Breast epithelium (tissue), 4 donors: ENCODE results near the gene DNMT3A. TPM values are rescaled to one million over a fixed set of nuclear protein-coding genes. Genes with fewer than 3 reads are reported as not detected.

Experiments
- DNase-seq, 2 donors: peaks; one replicate each; pipeline ENCODE4 v3.0.0-alpha.2; 2019; ENCODE audit warnings: low spot score in 2 of 2
- H3K27ac ChIP-seq, 2 donors: fragments of 200-600 bp; sonication (generic) in 1 of 2; one replicate each; pipeline ENCODE4 v1.5.1; 2016 to 2019; ENCODE audit warnings: mild to moderate bottlenecking in 1 of 2
- H3K27me3 ChIP-seq, 2 donors: fragments of 200-600 bp; sonication (generic) in 1 of 2; one replicate each; pipeline versions ENCODE4 v1.5.1 to v1.6.0; 2017 to 2019; ENCODE audit warnings: control low read depth in 1 of 2, mild to moderate bottlenecking in 1 of 2
- H3K36me3 ChIP-seq: fragments of 200-600 bp; one replicate; pipeline ENCODE4 v1.5.1; 2019
- H3K4me1 ChIP-seq, 2 donors: fragments of 200-600 bp; sonication (generic); one replicate each; pipeline ENCODE4 v1.5.1; 2016 to 2019; ENCODE audit warnings: control low read depth in 1 of 2
- H3K4me3 ChIP-seq, 3 donors: fragments of 200-600 bp; sonication (generic); 1 replicate in 2 of 3; 2 replicates in 1 of 3; pipeline ENCODE4 v1.5.1; 2016 to 2019; ENCODE audit warnings: mild to moderate bottlenecking in 3 of 3, moderate library complexity in 2 of 3
- H3K9me3 ChIP-seq, 2 donors: fragments of 200-600 bp; sonication (generic) in 1 of 2; one replicate each; pipeline ENCODE4 v1.5.1; 2016 to 2019; ENCODE audit warnings: control low read depth in 1 of 2
- POLR2A ChIP-seq: fragments of 450-650 bp; IDR thresholded peaks from one replicate; pipeline ENCODE4 v1.6.1; 2016; ENCODE audit warnings: antibody characterized with exemption, mild to moderate bottlenecking, moderate library complexity
- POLR2AphosphoS5 ChIP-seq, 3 donors: sonication (generic); formaldehyde crosslinking; IDR thresholded peaks; one replicate each; pipeline ENCODE4 v1.6.1; 2017; ENCODE audit warnings: antibody characterized with exemption in 3 of 3
- intact Hi-C: fragments of 100-400 bp; cut with DNase I; formaldehyde crosslinking; loops from one replicate; pipeline ENCODE4 v1.15.1; 2023; ENCODE audit warnings: low total_unique reads
- total RNA-seq, 3 donors: library from RNA; depleted of rRNA; stranded (reverse); fragments of >200 nt; gene quantifications; one replicate each; pipeline ENCODE4 v1.1.0, GENCODE V29; 2016
- TF ChIP-seq, protein P1 (sequence below), 3 donors: fragments of 450-650 bp; IDR thresholded peaks; one replicate each; pipeline ENCODE4 v1.5.1; 2016 to 2017; ENCODE audit warnings: antibody characterized with exemption in 3 of 3, mild to moderate bottlenecking in 3 of 3, moderate library complexity in 3 of 3

DNMT3A gene
- total RNA-seq, 3 donors from 2014 or later: 8.2 to 21.7 (median 20.0) TPM

DNA sequence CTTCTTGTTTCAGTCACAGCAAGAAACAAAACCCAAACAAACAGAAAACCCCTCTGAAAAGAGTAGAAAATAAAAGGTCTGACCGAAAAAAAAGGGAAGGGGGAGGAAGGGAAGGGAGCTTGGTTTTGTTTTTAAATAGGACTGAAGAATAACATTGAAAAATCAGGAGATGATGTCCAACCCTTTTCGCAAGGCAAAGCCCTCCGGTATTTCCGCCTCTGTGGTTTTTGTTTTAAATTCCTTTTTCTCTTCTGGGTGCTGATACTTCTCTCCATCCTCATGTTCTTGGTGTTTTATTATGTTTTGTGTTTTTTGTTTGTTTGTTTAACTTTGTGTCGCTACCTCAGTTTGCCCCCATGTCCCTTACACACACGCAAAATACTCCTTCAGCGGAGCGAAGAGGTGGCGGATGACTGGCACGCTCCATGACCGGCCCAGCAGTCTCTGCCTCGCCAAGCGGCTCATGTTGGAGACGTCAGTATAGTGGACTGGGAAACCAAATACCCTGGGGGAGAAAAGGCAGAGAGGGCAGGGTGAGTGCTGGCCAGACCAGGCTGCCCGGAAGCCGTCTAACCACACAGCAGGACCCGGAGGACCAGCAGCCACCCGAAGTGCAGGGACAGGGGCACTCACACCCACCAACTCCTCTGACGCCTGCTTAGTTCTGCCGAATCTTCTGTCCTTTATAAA is 107.7 kb downstream of the DNMT3A start:
- DNase-seq: no peak
- intact Hi-C loops: no loop called here
- H3K27ac ChIP-seq: no peak overlapping the region
- H3K27me3 ChIP-seq: no peaks in the 10 kb centered on the region
- H3K4me3 ChIP-seq: no peak overlapping the region
- H3K4me1 ChIP-seq: no peaks in the 10 kb centered on the region
- TF ChIP-seq POLR2AphosphoS5 (IDR thresholded peaks at IDR 0.05) (no peak), POLR2A (no peak)
- TF ChIP-seq, protein P1, sequence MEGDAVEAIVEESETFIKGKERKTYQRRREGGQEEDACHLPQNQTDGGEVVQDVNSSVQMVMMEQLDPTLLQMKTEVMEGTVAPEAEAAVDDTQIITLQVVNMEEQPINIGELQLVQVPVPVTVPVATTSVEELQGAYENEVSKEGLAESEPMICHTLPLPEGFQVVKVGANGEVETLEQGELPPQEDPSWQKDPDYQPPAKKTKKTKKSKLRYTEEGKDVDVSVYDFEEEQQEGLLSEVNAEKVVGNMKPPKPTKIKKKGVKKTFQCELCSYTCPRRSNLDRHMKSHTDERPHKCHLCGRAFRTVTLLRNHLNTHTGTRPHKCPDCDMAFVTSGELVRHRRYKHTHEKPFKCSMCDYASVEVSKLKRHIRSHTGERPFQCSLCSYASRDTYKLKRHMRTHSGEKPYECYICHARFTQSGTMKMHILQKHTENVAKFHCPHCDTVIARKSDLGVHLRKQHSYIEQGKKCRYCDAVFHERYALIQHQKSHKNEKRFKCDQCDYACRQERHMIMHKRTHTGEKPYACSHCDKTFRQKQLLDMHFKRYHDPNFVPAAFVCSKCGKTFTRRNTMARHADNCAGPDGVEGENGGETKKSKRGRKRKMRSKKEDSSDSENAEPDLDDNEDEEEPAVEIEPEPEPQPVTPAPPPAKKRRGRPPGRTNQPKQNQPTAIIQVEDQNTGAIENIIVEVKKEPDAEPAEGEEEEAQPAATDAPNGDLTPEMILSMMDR (IDR thresholded peaks at IDR 0.05): no peak
- no peaks in the 10 kb centered on the region for H3K9me3 ChIP-seq
- H3K36me3 ChIP-seq: peaks cover 4% of the 10 kb centered on the region

DNA sequence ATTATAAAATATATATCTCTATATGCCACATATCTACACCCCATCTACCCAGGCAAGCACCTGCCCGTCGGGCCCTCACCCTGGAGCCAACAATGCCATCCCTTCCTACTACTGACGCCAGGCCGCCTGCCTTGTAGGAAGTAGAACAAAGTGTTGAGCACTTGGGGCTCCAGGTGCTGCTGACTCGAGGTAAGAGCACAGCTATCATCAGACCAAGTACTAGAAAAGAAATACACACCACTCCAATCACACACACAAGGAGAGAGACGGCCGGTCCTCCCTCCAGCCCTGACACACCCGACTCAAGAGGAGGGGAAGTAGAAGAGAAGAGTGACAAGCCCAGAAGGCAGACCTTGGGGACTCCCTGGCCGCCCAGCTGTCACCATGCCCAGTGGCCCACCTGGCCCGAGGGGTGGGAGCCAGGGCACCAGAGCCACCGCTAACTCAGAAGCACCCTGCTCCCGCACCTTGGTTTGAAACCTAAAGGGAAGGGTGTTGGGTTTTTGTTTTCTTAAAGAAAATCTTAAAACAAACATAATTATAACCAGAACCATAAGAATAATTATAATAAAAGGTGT is 109.4 kb downstream of the DNMT3A start:
- H3K27ac ChIP-seq: no peak overlapping the region

DNA sequence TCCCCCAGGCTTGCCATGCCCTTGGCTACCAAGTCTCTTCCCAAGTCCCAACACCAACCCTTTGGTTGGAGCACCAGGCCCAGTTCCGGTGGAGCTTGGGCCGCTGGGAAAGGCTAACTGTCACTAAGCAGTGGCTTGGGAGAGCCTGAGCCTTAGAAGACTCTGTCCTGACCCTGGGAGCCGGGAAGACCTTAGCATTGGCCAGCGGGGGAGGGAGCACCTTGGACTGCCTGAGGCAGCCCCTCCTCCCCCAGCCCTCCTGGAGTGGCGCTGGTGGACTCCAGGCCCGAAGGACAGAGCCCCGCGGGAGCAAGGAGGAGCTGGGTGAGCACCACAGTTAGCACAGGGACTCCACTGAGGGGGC is 110.8 kb downstream of the DNMT3A start:
- Histone ChIP-seq H3K27ac (no peak overlapping the region), H3K36me3 (peaks cover 4% of the 10 kb centered on the region), H3K27me3 (no peaks in the 10 kb centered on the region), H3K4me3 (no peak overlapping the region), H3K4me1 (no peaks in the 10 kb centered on the region), H3K9me3 (no peaks in the 10 kb centered on the region)
- DNase-seq: no peak
- intact Hi-C loops: no loop called here
- TF ChIP-seq, protein P1 (IDR thresholded peaks at IDR 0.05): no peak
- TF ChIP-seq POLR2A: no peak
- no peak for TF ChIP-seq POLR2AphosphoS5 (IDR thresholded peaks at IDR 0.05)

More for the DNA sequence above, 109.4 kb downstream of the DNMT3A start:
- intact Hi-C loops: no loop called here
- Histone ChIP-seq H3K36me3 (peaks cover 4% of the 10 kb centered on the region), H3K4me3 (no peak overlapping the region), H3K4me1 (no peaks in the 10 kb centered on the region), H3K9me3 (no peaks in the 10 kb centered on the region), H3K27me3 (no peaks in the 10 kb centered on the region)
- TF ChIP-seq, protein P1 (IDR thresholded peaks at IDR 0.05): no peak
- TF ChIP-seq POLR2AphosphoS5 (IDR thresholded peaks at IDR 0.05) (no peak), POLR2A (no peak)
- DNase-seq: no peak

DNA sequence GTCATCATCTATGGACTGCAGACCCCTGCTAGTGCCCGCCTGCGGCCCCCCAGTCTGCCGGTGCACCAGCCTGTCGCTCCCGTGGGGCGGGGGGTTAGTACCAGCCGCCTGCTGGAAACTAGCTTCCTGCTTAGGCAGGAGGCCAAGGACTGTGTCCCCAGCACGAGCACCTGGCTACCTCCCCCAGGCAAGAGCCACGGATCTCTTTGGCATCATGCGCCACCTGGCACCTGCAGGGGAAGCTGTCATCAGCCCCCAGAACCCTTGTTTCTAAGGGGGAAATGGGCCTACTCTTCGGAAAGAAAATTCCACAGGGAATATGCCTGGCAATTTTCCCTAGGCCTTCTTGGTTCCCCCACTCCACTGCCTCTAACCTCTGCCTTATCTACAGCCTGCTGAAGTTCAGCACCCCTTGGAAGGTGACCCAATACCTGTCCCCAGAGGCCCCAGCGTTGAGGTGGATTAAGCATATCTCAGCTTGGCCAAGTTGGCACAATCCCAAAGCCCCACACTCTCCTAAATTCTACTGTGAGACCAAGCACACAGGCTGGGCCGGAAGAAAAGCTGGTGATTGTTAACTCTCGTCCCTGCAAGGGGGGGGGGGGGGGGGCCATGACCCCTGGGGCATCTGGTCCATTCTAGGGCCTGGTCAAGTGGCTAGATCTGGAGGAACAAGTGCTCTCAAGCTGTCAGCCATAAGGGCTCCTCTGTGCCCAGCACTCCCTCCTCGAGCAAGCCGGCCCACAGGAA is 111.4 kb downstream of the DNMT3A start:
- no peaks in the 10 kb centered on the region for H3K9me3 ChIP-seq
- no peaks in the 10 kb centered on the region for H3K27me3 ChIP-seq
- TF ChIP-seq POLR2A (no peak), POLR2AphosphoS5 (IDR thresholded peaks at IDR 0.05) (no peak)
- TF ChIP-seq, protein P1 (IDR thresholded peaks at IDR 0.05): no peak
- intact Hi-C loops: no loop called here
- no peak overlapping the region for H3K4me3 ChIP-seq
- peak overlapping the region in 1 of 2 donors; percentile 33 for H3K27ac ChIP-seq
- no peak for DNase-seq
- H3K4me1 ChIP-seq: no peaks in the 10 kb centered on the region
- peaks cover 4% of the 10 kb centered on the region for H3K36me3 ChIP-seq
